ENCODE data around the gene CTBP2. TPM values are rescaled to one million over a fixed set of nuclear protein-coding genes. Genes with fewer than 3 reads are reported as not detected.
A peak's percentile ranks its signal among the peaks of the same experiment; 100 is the strongest.

CTBP2 gene
- total RNA-seq, 3 donors from 2014 or later = 53.1 to 91.2 (median 65.9) TPM

- Histone ChIP-seq H3K36me3 (no peaks in the 10 kb centered on the region), H3K4me1 (peaks cover 0 to 3% of the 10 kb centered on the region in 2 donors), H3K27me3 (no peaks in the 10 kb centered on the region), H3K27ac (peak overlapping the region; percentile 28 to 88), H3K9me3 (no peaks in the 10 kb centered on the region), H3K4me3 (no peak overlapping the region)
- TF ChIP-seq POLR2A (IDR thresholded peaks at IDR 0.05) (no peak), CTCF (IDR thresholded peaks at IDR 0.05) (no peak), POLR2AphosphoS5 (IDR thresholded peaks at IDR 0.05) (no peak)
- DNase-seq (ENCODE audit: low spot score in 2 of 2) = no peak
- intact Hi-C loops (cut with DNase I; ENCODE audit: low total_unique reads) = no loop called here
Measured at GRCh38 chr10:125125951-125126735, 34.2 kb downstream of the CTBP2 start.

DNA sequence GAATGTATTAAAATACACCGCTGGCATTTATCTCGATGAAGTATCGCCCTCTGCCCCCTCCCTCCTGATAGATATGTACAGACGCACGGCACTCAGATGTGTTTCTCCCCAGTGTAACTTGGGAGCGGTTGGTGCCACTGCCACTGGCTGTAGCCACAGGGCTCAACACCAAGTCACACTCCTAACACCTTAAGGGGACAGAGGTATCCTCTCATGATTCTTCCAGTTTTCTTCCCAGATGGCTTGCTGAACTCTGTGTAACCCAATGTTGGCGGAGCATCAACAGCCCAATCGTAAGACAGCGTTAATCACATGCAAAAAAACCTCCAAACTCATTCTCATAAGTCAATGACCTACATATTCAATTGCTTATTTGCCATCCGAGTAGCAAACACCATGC is 35.5 kb downstream of the CTBP2 start:
- DNase-seq (ENCODE audit: low spot score in 2 of 2) = no peak
- H3K4me1 ChIP-seq = peaks cover 0 to 3% of the 10 kb centered on the region in 2 donors
- intact Hi-C loops (cut with DNase I; ENCODE audit: low total_unique reads) = no loop called here
- TF ChIP-seq POLR2A (IDR thresholded peaks at IDR 0.05) (no peak), CTCF (IDR thresholded peaks at IDR 0.05) (no peak), POLR2AphosphoS5 (IDR thresholded peaks at IDR 0.05) (no peak)
- no peaks in the 10 kb centered on the region for H3K36me3 ChIP-seq
- no peaks in the 10 kb centered on the region for H3K27me3 ChIP-seq
- no peaks in the 10 kb centered on the region for H3K9me3 ChIP-seq
- peak overlapping the region; percentile 28 to 88 for H3K27ac ChIP-seq
- no peak overlapping the region for H3K4me3 ChIP-seq

GRCh38 chr10:125124115-125124487 is 36.3 kb downstream of the CTBP2 start:
- Histone ChIP-seq H3K4me1 (peaks cover 0 to 4% of the 10 kb centered on the region in 2 donors), H3K4me3 (peak overlapping the region in 1 of 3 donors; percentile 36), H3K9me3 (no peaks in the 10 kb centered on the region), H3K27ac (peak overlapping the region; percentile 88 to 91), H3K27me3 (no peaks in the 10 kb centered on the region), H3K36me3 (no peaks in the 10 kb centered on the region)
- no peak for DNase-seq (ENCODE audit: low spot score in 2 of 2)
- no peak for TF ChIP-seq CTCF (IDR thresholded peaks at IDR 0.05)
- intact Hi-C loops (cut with DNase I; ENCODE audit: low total_unique reads) = no loop called here

DNA sequence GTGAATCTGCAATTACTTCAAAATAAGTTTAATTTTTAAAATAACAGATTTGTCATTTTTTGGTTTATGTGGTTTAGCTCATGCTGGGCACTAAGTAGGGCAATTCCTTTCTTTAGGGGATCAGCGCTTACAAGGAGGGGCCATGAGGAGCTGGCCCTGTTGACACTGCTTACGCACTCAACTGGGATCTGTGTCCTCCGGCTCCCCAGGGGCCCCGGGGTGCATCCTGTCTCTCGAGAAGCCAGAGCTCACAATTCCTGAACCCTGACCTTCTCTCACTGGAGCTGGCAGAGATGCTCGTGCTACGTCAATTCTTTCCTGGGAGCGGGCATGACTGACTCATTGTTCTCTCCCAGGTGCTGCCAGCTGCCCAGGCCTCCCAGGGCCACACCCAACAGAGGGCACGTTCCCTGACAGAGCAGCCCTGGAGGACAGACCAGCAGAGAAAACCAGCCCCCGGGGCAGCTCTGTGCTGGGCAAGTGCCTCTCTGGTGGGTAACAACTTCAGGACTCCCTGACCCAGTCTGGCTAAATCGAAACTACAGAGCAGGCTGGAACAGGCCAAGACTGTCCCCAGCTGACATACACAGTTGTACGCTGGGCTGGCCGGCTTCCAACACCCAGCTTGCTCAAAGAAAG is 36.8 kb downstream of the CTBP2 start:
- Histone ChIP-seq H3K27me3 (no peaks in the 10 kb centered on the region), H3K4me1 (peaks cover 0 to 6% of the 10 kb centered on the region in 2 donors), H3K27ac (peak overlapping the region; percentile 88 to 91), H3K36me3 (no peaks in the 10 kb centered on the region), H3K4me3 (peak overlapping the region in 1 of 3 donors; percentile 36), H3K9me3 (no peaks in the 10 kb centered on the region)
- intact Hi-C loops (cut with DNase I; ENCODE audit: low total_unique reads) = no loop called here
- DNase-seq (ENCODE audit: low spot score in 2 of 2) = peak; percentile 88 to 91
- no peak for TF ChIP-seq POLR2A (IDR thresholded peaks at IDR 0.05)
- TF ChIP-seq POLR2AphosphoS5 (IDR thresholded peaks at IDR 0.05) = peak in 2 of 3 donors; percentile 33 to 67

GRCh38 chr10:125122566-125122965 is 37.8 kb downstream of the CTBP2 start:
- TF ChIP-seq POLR2AphosphoS5 (IDR thresholded peaks at IDR 0.05) (no peak), POLR2A (IDR thresholded peaks at IDR 0.05) (no peak), CTCF (IDR thresholded peaks at IDR 0.05) (no peak)
- Histone ChIP-seq H3K4me1 (peaks cover 0 to 15% of the 10 kb centered on the region in 2 donors), H3K4me3 (no peak overlapping the region), H3K27me3 (no peaks in the 10 kb centered on the region), H3K36me3 (no peaks in the 10 kb centered on the region), H3K27ac (peak overlapping the region; percentile 88 to 91), H3K9me3 (no peaks in the 10 kb centered on the region)
- intact Hi-C loops (cut with DNase I; ENCODE audit: low total_unique reads) = no loop called here
- DNase-seq (ENCODE audit: low spot score in 2 of 2) = no peak

All from breast epithelium (tissue), 4 donors.